H4 (cell line): ENCODE measurements around the gene LINC00632. TPM values are rescaled to one million over a fixed set of nuclear protein-coding genes. Genes with fewer than 3 reads are reported as not detected.

Source experiments
- DNase-seq: peaks from one replicate; pipeline ENCODE4 v3.0.0-alpha.2; 2015; ENCODE audit warnings: low spot score
- total RNA-seq: library from RNA; depleted of rRNA; stranded (reverse); fragments of >200 nt; shearing (Covaris generic); gene quantifications from 2 replicates; pipeline ENCODE4 v1.2.3, GENCODE V29; 2014; rRNA removed

LINC00632 gene
- total RNA-seq, 1 experiment from 2014 or later: 0.54 TPM

- DNase-seq: no peak
Observed at GRCh38 chrX:140765043-140765784, 55.7 kb downstream of the LINC00632 start.

- DNase-seq: peak; percentile 11
Observed at GRCh38 chrX:140766024-140766611, 56.6 kb downstream of the LINC00632 start.

- no peak for DNase-seq
Observed at GRCh38 chrX:140767646-140768045, 58.1 kb downstream of the LINC00632 start.

GRCh38 chrX:140775211-140775610 is 65.7 kb downstream of the LINC00632 start:
- no peak for DNase-seq

- no peak for DNase-seq
Observed at GRCh38 chrX:140776320-140776719, 66.8 kb downstream of the LINC00632 start.

- DNase-seq: no peak
Observed at GRCh38 chrX:140794642-140795041, 85.1 kb downstream of the LINC00632 start.

- no peak for DNase-seq
Observed at GRCh38 chrX:140799216-140799615, 89.7 kb downstream of the LINC00632 start.

- DNase-seq: no peak
Observed at GRCh38 chrX:140804292-140804691, 94.7 kb downstream of the LINC00632 start.

GRCh38 chrX:140815868-140816267 is 106.3 kb downstream of the LINC00632 start:
- peak; percentile 13 for DNase-seq

- DNase-seq: peak; percentile 13
Observed at GRCh38 chrX:140817943-140818342, 108.4 kb downstream of the LINC00632 start.

GRCh38 chrX:140821280-140821679 is 111.7 kb downstream of the LINC00632 start:
- DNase-seq: no peak

GRCh38 chrX:140822184-140822583 is 112.6 kb downstream of the LINC00632 start:
- no peak for DNase-seq

- no peak for DNase-seq
Observed at GRCh38 chrX:140822861-140823260, 113.3 kb downstream of the LINC00632 start.

GRCh38 chrX:140836874-140837273 is 127.3 kb downstream of the LINC00632 start:
- no peak for DNase-seq

Other genes starting within 250 kb of the LINC00632 start
- not detected in 2 replicates for gene SOX3, start 204.7 kb upstream of the LINC00632 start, total RNA-seq